Measurements from ENCODE around the gene PIGR.

Gene PIGR, protein sequence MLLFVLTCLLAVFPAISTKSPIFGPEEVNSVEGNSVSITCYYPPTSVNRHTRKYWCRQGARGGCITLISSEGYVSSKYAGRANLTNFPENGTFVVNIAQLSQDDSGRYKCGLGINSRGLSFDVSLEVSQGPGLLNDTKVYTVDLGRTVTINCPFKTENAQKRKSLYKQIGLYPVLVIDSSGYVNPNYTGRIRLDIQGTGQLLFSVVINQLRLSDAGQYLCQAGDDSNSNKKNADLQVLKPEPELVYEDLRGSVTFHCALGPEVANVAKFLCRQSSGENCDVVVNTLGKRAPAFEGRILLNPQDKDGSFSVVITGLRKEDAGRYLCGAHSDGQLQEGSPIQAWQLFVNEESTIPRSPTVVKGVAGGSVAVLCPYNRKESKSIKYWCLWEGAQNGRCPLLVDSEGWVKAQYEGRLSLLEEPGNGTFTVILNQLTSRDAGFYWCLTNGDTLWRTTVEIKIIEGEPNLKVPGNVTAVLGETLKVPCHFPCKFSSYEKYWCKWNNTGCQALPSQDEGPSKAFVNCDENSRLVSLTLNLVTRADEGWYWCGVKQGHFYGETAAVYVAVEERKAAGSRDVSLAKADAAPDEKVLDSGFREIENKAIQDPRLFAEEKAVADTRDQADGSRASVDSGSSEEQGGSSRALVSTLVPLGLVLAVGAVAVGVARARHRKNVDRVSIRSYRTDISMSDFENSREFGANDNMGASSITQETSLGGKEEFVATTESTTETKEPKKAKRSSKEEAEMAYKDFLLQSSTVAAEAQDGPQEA

DNA sequence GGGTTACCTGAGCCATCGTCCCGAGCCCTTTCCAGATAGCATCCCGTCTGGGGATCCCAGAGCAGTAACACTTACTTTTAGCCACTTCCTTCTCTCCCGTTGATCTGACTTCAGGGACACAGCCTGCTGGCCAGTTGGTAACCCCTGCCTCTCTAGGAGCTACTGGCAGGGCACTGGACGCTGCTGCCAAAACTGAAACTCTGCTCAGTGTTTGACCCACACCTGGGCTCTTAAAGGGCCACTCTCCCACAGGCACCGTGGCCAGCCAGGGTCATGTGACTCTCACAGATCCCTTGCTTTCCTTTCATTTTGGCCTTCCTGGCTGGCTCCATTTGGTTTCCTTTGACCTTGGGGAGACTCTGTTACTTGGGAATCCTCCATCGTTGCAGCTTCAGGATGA lies at the start of gene PIGR:
Gene PIGR (minus strand): TSS at position 206 of the 400 bp plus-strand sequence. CDS start 5,935 bp downstream, outside the sequence.
- no peak for DNase-seq (ENCODE audit: extremely low read depth in 1 of 2, low read depth in 1 of 2)

DNA sequence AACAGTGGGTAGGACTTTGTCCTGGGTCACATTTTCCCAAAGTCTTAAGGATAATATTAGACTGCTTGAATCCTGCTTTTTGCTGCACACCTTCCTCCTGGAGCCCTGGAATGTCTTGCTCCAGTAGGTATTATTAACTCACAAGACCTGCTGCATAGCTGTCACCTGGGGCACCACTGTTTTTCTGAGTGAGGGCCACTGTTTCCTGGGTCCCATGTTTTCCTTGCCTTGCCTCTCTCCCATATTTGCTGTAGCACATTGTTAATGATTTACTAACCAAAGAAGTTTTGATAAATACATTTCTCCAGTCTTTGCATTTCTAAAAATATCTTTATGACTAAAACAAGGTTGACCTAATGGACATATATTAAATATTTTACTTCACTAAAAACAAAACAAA lies 46.5 kb upstream of the PIGR start:
- DNase-seq (ENCODE audit: extremely low read depth in 1 of 2, low read depth in 1 of 2), result no peak

DNA sequence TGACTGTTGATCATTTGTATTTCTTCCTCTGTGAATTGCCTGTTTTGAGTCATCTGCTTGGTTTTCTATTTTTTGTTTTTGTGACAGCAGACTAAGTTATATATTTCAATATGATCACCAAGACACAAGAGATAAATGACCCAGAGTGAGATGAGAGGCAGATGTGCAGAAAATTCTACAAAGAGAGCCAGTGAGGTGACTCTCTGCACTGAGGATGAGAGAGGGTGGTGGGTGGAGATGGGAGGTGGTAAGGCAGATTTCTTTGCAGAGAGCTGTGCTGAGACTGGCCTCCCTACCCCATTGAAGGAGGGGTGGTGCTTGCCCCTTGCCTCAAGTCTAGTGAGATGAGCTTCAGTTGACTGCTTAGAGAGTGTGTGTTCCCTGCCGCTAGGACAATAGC lies 41.6 kb upstream of the PIGR start:
- no peak for DNase-seq (ENCODE audit: extremely low read depth in 1 of 2, low read depth in 1 of 2)

DNA sequence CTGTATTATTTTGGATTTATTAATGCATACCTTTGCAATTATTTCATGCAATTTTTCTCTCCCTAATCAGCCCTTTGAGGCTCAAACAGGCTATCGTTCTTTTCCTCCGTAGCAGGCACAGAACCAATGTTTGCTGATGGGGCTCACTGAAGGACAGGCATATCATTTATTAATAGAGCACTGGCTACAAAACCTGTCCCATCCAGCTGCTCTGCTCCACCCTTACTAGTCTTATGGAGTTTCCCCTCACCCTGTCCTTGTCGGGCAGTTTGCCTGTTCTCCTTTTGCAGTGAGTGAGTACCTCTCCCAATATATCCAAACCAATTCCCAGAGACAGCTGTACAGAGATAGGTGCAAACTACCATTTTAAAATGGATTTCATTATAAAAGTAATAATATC lies 40.6 kb upstream of the PIGR start:
- DNase-seq (ENCODE audit: extremely low read depth in 1 of 2, low read depth in 1 of 2), result no peak

DNA sequence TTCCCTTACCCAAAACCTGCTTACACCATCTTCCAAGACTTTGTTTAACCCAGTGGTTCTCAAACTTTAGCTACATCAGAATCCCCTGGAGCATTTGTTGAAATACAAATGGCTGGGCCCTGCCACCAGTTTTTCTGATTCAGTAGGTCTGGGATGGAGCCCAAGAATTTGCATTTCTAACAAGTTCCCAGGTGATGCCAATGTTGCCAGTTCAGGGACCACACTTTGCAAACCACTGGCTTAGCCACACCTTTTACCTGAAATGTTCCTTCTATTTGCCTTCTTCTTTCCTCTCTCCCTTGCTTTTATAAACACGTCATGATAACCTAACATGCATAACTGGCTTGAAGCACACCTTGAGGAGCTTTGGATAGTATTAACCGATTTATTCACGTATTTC lies 40.1 kb upstream of the PIGR start:
- no peak for DNase-seq (ENCODE audit: extremely low read depth in 1 of 2, low read depth in 1 of 2)

DNA sequence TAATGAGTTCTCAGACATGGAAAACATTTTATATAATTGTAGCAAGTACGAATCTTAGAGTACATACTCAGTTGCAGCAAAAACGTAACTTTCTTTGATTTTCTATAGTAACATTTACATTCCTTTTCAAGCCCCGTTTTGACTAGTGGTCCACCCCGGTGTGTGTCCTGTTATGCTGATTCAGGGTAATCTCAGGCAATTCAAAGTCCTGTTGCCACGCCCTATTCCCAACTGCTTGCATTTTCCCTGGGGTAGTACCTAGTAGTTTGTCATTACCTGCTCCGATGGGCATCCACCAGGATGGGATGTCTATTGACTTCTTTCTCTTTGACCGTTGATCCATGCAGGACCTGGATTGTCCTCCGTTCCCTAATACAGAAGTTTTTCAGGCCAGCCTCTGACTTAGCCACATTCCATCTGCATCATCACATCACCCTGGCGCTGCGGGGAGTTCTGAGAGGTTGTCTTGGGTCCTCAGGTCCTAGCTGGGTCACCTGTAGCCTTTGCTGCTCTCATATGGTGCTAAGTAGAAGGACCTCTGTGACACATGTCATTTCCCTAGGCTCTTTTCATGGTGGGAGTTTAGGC lies 39.0 kb upstream of the PIGR start:
- DNase-seq (ENCODE audit: extremely low read depth in 1 of 2, low read depth in 1 of 2), result no peak

DNA sequence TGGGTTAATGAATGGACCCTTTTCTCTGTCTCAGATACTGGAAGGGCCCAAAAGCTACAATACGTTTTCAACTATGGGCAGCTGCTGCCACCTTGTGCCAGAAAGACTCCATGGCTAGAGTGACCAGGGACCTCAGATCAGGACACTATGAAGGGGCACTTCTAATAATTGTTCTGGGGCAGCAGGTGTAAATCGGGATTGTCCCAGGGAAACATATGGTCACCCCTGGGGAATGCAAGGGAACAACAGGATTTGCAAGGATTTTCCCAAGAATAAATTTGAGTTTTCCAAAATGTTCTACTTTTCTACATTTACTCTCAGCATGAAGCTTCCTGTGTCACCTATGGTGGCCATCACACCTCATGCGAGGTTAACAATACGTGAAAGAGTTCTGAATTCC lies 36.0 kb upstream of the PIGR start:
- peak in 1 of 2 donors; percentile 23 for DNase-seq (ENCODE audit: extremely low read depth in 1 of 2, low read depth in 1 of 2)

DNA sequence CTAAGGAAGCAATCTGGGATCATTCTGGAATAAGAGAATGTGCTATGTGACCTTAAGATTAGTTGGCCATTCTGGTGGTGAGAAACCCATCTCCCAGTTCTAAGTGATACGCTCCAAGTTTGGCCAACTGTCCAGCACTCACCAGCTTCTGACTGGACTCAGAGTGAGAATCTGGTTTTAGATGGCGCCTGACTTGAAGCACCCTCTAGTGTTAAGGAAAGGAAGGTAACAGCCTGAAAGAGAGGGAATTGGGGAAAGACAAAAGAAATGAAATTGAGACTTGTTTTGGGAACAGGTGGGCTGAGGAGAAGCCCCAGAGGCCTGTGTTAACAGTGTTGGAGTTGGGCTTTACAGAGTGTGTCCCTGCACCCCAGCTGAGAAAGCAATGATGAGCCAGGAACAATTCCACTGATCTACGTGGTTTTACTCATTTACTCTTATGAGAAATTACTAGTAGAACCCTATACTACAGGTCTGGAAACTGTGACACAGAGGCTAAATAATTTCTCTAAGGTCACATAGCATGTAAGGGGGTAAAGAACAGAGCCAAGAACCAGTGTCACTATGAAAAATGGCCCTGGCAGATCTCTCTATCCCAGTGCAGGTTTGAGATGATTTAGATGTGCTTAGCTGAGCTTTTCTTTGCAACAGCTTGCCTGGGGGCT lies 33.2 kb upstream of the PIGR start:
- no peak for DNase-seq (ENCODE audit: extremely low read depth in 1 of 2, low read depth in 1 of 2)

DNA sequence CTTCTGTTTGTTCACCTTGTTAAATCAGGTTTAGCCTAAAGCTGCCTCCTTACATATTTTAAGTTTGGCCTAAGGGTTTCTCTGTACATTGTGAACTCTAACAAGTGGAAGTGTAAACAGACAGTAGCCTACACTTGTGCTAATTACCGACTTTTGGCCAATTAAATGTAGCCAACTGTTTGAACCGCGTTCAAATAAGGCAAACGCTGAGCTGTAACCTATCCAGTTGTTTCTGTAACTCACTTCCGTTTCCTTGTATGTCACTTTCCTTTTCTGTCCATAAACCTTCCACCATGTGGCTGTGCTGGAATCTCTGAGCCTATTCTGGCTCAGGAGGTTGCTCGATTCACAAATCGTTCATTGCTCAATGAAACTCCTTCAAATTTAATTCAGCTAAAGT lies 32.0 kb upstream of the PIGR start:
- no peak for DNase-seq (ENCODE audit: extremely low read depth in 1 of 2, low read depth in 1 of 2)

DNA sequence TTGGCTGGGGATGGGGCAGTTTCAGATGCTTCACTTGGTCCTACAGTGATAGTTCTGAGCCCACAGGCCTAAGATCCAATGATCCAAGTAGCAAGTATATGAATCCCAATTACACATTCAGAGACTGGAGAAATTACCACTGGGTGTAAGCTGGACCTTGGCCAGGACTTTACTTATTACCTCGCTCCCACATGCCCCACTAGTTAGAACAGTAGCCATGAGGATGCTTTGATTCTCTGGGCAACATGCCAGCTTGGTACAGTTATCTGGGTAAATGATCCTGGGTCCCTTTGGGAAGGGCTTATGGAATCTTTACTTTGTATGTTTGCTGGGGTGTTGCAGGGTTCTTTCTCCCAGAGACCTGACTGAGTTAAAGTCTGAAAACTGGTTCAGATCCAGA lies 29.0 kb upstream of the PIGR start:
- DNase-seq (ENCODE audit: extremely low read depth in 1 of 2, low read depth in 1 of 2), result no peak

DNA sequence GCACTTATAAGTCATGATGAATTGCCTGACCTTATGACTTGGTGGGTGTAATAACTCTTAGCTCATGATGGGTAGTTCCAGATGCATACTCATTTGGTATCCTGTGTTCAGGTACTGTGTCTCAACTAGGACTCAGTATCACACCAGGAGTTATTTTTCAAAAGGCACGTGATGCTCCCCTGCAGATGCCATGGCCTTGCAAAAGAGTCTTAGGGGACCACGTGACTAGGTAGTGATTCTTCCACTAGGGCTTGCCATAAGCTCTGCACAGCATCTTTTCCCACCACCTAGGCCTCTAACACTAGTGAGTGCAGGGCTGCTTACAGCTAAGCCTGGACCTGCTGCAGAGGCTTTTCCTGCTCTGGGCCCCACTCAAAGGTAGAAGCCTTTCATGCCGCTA lies 27.9 kb upstream of the PIGR start:
- DNase-seq (ENCODE audit: extremely low read depth in 1 of 2, low read depth in 1 of 2), result no peak

DNA sequence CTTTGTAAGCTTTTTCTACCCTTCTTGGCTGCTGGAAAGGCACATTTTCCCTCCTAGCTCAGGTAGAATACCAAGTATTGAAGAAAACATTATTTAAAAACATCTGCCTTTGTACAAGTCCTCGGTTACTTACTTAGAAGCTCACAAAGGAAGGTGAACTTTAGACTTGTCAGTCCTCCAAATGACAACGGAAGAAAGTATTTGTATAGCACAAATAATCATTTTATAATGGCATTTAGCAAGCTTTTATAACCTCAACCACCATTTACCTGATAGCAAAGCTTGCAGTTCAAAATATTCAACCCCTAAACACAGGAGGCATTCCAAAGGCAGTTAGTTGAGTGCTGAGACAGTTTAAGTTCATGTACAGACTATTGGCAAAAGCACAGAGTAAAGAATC lies 26.5 kb upstream of the PIGR start:
- no peak for DNase-seq (ENCODE audit: extremely low read depth in 1 of 2, low read depth in 1 of 2)

DNA sequence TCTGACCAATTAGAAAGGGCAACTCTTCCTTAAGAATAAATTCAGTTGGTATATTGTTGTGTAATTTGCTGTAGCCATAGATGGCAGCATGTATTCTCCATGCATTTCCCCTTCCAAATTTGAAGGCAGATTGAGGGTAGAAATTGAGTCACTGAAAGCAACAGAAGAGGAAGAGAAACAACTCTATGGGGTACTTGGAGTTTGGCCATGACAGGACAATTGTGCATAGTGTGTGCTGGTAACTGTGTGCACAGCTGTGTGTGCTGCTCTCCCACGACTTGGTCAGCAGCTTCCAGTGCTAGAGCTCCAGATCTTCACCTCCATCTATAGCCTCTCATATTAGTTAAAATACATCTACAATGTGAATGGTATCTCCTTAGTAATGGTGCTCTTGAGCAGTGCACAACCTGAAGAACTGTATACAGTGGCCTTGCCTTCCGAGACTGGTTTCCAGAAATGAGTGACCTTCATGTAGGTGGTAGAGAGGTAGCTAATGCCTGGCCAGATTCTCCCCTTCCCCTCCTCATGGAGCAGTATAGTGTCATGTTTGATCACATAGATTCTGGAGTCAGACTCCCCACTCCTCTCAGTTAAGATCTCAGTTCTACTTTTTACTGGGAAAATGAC lies 24.9 kb upstream of the PIGR start:
- no peak for DNase-seq (ENCODE audit: extremely low read depth in 1 of 2, low read depth in 1 of 2)

DNA sequence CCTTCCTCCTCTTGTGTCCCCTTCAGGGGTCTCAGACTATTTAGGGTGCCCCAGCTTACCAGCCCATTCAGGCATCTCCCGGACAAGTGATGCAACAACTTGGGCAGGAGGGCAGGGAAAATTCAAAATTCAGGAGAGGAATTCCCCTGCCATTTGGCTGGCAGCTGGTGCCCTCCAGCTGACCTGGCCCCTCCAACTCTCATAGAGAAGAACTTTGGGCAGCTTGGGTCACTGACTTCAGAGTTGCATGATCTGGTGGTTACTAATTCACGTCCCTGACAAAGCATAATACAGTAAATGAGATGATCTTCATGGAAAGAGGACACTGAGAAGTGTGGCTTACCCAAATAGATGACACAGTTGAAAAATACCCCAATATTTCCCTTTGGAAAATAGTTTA lies 24.2 kb upstream of the PIGR start, which contains the start of gene FCAMR:
Gene FCAMR (minus strand): TSS at position 15 of the 400 bp plus-strand sequence. CDS start 335 bp downstream, outside the sequence.
- no peak for DNase-seq (ENCODE audit: extremely low read depth in 1 of 2, low read depth in 1 of 2)

DNA sequence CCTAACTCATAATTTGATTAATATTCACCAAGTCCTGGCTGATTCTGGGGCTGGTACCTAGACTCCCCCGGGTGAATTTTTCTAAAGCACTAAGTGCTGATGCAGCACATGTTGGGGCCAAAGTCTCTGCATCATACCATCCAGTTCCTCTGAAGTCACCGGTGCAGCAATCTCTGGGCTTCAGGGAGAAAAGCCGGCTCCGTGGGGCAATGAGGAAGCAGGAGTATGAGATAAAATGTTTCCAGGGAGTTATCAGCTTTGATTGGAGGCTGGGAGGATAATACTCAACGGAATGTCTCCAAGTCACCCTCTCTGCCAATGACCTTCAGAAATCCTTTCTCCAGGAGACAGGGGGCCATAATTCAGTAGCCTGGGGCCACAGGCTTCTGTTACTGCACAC lies 22.8 kb upstream of the PIGR start:
- no peak for DNase-seq (ENCODE audit: extremely low read depth in 1 of 2, low read depth in 1 of 2)

DNA sequence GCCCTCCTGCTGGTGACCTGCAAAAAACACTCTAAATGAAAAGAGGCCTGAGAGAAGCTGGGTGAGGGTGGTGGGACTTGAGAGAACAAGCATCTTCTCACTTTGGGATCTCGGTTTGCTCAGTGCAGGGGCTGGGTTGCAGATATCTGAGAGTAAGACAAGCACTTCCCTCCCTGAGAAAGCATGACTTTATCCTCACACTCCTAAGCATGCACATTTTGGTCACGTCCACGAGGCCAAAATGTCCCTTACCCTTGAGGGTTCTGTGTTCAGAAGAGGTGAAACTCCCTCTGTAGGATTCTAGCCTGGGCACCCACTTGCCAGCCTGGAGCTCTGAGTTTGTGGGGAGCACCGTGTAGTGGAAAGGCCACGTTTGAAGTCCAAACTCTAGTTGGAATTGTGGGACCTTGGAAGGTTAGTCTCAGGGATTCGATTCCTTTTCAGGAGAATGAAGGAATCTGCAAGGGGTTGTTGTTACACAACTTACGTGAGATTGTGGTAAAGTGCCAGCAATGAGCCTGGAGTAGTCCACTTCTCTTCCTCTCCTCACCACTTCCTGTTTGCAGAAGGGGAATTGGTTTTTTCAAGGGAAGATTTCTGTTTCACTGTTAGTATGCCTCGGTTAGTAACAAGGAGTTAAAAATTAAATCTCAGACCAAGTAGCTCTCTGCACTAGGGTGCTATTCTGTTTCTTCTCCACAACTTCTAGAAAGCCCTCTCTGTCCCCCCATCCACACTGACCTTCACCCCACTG lies 21.0 kb upstream of the PIGR start:
- DNase-seq (ENCODE audit: extremely low read depth in 1 of 2, low read depth in 1 of 2), result no peak

DNA sequence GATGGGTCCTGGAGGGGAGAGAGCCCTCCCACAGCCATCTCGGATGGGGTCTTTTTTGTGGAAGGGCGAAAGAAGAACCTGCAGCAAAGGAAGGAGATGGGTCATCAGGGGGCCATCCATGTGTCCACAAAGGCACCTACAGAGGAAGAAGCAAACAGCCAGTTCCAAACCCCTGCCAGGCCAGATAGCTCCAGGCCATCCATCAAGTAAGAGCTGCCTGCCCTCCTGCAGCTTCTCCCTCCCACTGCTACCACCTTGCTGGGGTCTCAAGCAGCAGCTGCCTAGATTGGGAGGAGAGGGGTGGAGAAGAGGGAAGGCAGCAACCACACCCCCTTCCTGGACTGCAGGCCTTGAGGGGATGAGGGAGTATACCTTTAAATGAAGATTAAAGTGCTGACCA lies 19.5 kb upstream of the PIGR start:
- DNase-seq (ENCODE audit: extremely low read depth in 1 of 2, low read depth in 1 of 2), result no peak

DNA sequence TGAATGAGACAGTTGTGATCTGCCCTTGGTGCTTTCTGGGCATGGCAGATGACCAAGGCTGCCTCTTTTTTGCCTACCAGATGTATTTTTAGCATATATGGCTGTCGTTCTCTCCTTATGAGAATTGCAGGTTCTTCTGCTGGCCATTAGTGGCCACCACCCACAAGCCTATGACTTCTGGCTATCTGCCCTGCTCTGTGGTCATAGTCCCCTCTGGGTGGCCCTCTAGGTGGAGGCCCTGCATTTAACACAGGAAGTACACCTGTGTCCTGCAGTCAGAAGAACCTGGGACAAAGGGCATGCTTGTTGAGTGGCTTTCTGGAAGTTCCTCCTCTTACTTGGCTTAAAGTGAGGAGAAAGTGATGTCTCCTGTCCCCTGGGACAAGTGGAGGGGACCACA lies 17.5 kb upstream of the PIGR start:
- no peak for DNase-seq (ENCODE audit: extremely low read depth in 1 of 2, low read depth in 1 of 2)

DNA sequence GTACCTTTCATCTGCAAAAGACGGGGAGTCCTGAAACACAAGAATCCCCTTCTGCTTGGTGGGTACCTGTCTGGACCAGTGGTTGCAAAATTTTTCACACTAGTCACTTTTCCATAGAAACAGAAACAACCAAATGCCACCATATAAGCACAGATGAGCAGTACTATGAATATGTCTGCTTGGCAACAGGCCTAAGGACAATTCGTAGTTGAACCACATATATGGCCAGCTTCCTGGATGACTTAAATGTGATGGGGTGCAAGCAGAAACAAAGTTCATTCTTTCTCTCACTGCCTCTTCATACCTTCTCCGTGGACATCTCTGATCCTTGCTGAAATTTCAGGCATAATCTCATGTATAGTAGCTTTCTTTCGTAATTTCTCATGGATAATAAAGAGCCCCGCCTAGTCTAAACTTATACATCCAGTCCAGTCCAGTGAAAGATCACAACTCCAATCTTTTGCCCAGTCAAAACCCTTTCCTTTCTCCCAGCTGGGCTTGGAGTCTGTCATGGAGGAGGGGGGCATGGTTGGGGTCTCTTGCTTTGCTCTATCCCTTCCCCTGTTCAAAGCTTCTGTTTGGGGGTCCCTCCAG lies 16.9 kb upstream of the PIGR start:
- no peak for DNase-seq (ENCODE audit: extremely low read depth in 1 of 2, low read depth in 1 of 2)

DNA sequence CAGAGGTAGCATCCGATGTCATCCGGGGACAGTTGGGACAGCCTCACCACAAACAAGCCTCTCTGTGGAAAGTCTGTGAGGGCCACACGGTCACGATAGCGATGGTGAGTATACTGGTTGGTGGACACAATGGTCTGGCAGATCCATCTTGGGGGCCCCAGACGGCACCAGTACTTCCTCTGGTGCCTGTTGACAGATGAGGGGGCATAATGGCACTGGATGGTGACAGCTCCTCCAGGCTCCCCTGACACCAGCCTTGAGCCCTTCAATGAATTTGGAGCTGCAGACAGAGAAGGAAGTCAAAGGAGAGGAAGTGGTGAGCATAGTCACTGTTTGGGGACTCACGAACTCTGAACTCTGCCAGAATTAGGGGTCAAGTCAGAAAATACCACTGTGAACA lies 16.0 kb upstream of the PIGR start:
- DNase-seq (ENCODE audit: extremely low read depth in 1 of 2, low read depth in 1 of 2), result no peak

Measured in stimulated activated CD8-positive, alpha-beta memory T cell treated with anti-CD3 and anti-CD28 coated beads, Interleukin-7, amount 100 ng/mL, for 48 hours (primary cell).